Esophagus (tissue), 2 donors: Measurements from ENCODE around the gene BCORL1. TPM values are rescaled to one million over a fixed set of nuclear protein-coding genes. Genes with fewer than 3 reads are reported as not detected.

Experiments used
- H3K27ac ChIP-seq, 2 donors: one replicate each; pipeline ENCODE4 v1.5.1; 2013; ENCODE audit warnings: low read depth in 2 of 2, mild to moderate bottlenecking in 2 of 2, inconsistent platforms in 1 of 2, low read length in 1 of 2, moderate library complexity in 1 of 2
- H3K27me3 ChIP-seq, 2 donors: one replicate each; pipeline ENCODE4 v1.6.1; 2013; ENCODE audit warnings: low read length in 2 of 2, control low read depth in 1 of 2, mild to moderate bottlenecking in 1 of 2; ENCODE audit not compliant: insufficient read depth in 2 of 2, control insufficient read depth in 1 of 2
- H3K36me3 ChIP-seq, 2 donors: one replicate each; pipeline ENCODE4 v1.6.1; 2013; ENCODE audit warnings: low read length in 1 of 2; ENCODE audit not compliant: control insufficient read depth in 2 of 2, insufficient read depth in 2 of 2
- H3K4me1 ChIP-seq, 2 donors: one replicate each; pipeline ENCODE4 v1.6.1; 2013; ENCODE audit warnings: low read length in 1 of 2; ENCODE audit not compliant: control insufficient read depth in 2 of 2, insufficient read depth in 2 of 2
- H3K4me3 ChIP-seq, 2 donors: one replicate each; pipeline ENCODE4 v1.5.1; 2013; ENCODE audit warnings: low read length in 2 of 2, mild to moderate bottlenecking in 2 of 2, low read depth in 1 of 2, moderate library complexity in 1 of 2
- H3K9me3 ChIP-seq, 2 donors: one replicate each; pipeline ENCODE4 v1.6.1; 2013; ENCODE audit warnings: mild to moderate bottlenecking in 2 of 2, low read depth in 1 of 2, low read length in 1 of 2, moderate library complexity in 1 of 2; ENCODE audit not compliant: control insufficient read depth in 2 of 2, insufficient read depth in 1 of 2
- WGBS, 2 donors: extraction: QIAGEN DNeasy Blood & Tissue Kit; methylation state at CpG; one replicate each; pipeline ENCODE4 v1.1.7; 2013; 5-methylcytosine and 5-hydroxymethylcytosine counted together
- polyA plus RNA-seq, 2 donors: library from polyadenylated mRNA; stranded (reverse); fragments of 200-250 nt; gene quantifications; one replicate each; pipeline ENCODE4 v1.2.3, GENCODE V29; 2013
- donor health status: healthy with polysubstance abuse.
- donor health status: Bipolar disorder and iron deficiency.

BCORL1 gene
- polyA plus RNA-seq, 2 donors: 1.0 to 1.7 TPM

DNA sequence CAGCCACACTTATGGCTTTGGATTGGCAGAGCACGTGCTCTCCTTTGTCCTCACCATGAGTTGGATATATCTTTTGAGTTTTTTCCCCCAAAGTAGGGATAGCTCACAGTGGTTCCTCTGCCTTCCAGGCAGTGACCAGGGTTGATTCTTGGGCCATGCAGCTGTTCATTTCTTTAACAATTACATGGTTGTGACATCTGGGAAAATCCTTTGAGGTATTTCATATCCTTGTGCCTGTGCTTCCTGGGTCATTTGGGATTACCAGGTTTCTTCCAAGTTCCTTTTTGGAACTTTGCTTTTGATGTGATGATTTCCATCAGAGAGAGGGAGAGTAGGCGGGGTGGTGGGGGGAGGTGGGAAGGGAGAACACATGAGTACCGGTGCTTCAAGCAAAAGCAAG, 15.6 kb downstream of the BCORL1 start:
- Histone ChIP-seq H3K9me3 (no peaks in the 10 kb centered on the region), H3K27ac (no peak overlapping the region), H3K4me3 (no peak overlapping the region), H3K36me3 (peaks cover 0 to 2% of the 10 kb centered on the region in 2 donors), H3K27me3 (no peaks in the 10 kb centered on the region), H3K4me1 (no peaks in the 10 kb centered on the region)
- WGBS, 2 donors: 73 to 78% methylated on average over 3 of the region's 3 CpGs

DNA sequence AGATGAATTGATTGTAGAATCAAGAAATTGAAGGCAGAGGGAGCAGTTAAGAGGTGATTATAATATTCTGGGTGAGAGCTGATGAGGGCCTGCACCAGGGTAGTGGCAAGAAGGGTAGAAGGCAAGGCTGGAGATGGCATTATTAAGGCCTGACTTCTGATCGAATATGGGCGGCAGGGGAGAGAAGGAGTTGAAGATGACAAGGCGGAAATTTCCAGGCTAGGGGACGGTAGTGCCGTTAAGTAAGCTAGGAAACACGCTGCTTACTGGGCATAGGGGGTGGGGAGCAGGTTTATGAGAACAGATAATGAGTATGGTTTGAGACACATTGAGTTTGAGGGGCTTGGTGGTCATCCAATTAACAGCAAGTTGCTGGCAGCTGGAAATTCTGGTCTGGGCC, 19.5 kb downstream of the BCORL1 start:
- Histone ChIP-seq H3K9me3 (no peaks in the 10 kb centered on the region), H3K27me3 (no peaks in the 10 kb centered on the region), H3K4me3 (no peak overlapping the region), H3K36me3 (peaks cover 0 to 2% of the 10 kb centered on the region in 2 donors), H3K27ac (no peak overlapping the region), H3K4me1 (no peaks in the 10 kb centered on the region)
- WGBS, 2 donors: 81 to 95% methylated on average over 6 of the region's 6 CpGs

DNA sequence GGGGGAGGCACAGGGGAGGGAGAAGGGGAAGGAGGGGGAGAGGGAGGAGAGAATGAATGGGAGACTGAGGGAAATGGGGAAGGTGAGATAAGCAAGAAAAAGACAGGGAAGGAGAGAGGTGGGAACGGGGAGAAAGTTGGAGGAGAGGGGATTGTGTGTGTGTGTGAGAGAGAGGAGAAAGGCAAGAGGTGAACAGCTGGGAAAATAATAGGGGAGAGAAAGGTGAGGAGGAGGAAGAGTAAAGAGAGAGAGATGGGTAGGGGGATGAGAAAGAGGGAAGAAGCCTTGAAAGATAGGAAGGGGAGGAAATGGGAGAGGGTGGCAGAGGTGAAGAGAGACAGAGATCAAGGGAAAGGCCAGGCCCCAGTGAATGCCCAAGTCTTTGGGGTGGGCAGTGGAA, 20.1 kb downstream of the BCORL1 start:
- WGBS, 2 donors: 67 to 78% methylated on average over 1 of the region's 1 CpG
- no peaks in the 10 kb centered on the region for H3K9me3 ChIP-seq

DNA sequence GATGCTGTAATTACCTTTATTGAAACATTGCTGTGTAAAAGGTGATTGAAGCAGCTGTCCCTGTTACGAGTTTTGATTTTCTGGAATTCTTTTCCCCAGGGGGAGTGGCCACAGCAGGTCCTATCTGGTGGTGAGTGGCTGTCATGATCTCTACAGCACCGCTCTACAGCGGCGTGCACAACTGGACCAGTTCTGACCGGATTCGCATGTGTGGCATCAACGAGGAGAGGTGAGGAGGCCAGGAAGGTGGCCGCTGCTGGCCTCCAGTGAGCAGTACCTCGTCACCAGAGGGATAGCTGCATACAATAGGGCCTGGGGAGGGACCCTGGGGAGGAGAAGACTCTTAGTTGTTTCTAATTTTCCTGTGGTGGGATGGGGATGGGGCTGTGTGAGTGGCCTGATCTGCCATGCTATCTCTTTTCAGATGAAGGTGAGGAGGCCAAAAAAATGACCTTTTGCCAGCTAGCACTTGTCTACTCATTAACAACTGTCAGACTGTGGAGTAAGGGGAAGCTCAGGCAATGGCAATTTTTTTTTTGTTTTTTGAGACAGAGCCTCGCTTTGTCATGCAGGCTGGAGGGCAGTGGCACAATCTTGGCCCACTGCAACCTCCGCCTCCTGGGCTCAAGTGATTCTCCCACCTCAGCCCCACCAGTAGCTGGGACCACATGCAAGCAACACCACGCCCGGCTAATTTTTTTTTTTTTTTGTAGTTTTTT, 22.8 kb downstream of the BCORL1 start:
- Histone ChIP-seq H3K36me3 (no peaks in the 10 kb centered on the region), H3K27ac (no peak overlapping the region), H3K9me3 (no peaks in the 10 kb centered on the region), H3K4me1 (no peaks in the 10 kb centered on the region), H3K4me3 (no peak overlapping the region), H3K27me3 (no peaks in the 10 kb centered on the region)
- 85 to 92% methylated on average over 13 of the region's 13 CpGs for WGBS, 2 donors

More for the DNA sequence above, 20.1 kb downstream of the BCORL1 start:
- no peaks in the 10 kb centered on the region for H3K4me1 ChIP-seq
- no peaks in the 10 kb centered on the region for H3K27me3 ChIP-seq
- no peak overlapping the region for H3K4me3 ChIP-seq
- no peak overlapping the region for H3K27ac ChIP-seq
- peaks cover 0 to 2% of the 10 kb centered on the region in 2 donors for H3K36me3 ChIP-seq

DNA sequence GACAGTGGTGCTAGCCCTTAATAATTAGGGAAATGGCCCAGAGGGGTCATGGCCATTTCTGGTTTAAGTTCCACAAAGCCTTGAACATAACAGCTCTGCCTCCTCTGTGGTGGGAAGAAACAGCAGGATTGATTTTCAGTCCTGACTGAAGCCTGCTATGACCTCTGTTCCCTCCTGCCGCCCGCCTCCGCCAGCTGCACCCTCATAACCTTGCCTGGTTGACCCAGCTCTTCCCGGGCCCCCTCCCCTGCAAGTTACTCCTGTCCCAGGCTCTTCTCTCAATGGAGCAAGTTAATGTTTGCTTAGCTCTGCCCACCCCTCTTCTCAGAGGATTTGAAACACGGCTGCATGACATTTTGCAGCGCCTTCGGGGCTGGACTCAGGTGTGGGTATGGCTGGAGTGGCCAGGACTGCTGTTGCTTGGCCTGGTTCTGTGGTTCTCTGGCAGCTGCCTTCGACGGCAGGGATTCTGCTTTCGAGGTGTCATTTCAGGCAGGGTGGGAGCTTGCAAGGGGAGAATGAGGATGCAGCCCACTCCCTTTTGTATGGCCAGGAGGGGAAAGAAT, 27.3 kb downstream of the BCORL1 start:
- Histone ChIP-seq H3K4me3 (no peak overlapping the region), H3K4me1 (no peaks in the 10 kb centered on the region), H3K9me3 (no peaks in the 10 kb centered on the region), H3K27ac (no peak overlapping the region), H3K36me3 (peaks cover 0 to 11% of the 10 kb centered on the region in 2 donors), H3K27me3 (no peaks in the 10 kb centered on the region)
- 81 to 85% methylated on average over 10 of the region's 10 CpGs for WGBS, 2 donors

DNA sequence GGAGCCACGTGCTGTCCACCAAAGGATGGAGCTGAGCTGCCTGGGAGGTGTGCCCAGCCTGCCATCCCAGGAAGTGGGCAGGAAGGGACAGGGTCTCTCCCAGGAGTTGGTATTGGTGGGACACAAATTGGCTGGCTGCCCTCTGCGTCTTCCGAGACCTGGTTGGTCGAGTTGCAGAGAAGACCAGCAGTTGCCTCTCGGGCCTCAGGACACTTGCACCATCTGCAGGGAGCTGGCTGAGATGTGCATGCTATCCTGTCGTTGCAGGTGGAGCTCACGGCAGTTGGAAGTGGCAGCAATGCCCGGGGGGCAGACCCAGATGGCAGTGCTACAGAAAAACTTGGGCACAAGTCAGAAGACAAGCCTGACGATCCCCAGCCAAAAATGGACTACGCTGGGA, 30.2 kb downstream of the BCORL1 start:
- Histone ChIP-seq H3K4me1 (no peaks in the 10 kb centered on the region), H3K36me3 (peaks cover 0 to 14% of the 10 kb centered on the region in 2 donors), H3K9me3 (no peaks in the 10 kb centered on the region), H3K4me3 (no peak overlapping the region), H3K27me3 (no peaks in the 10 kb centered on the region), H3K27ac (no peak overlapping the region)
- WGBS, 2 donors: 72 to 76% methylated on average over 10 of the region's 10 CpGs

DNA sequence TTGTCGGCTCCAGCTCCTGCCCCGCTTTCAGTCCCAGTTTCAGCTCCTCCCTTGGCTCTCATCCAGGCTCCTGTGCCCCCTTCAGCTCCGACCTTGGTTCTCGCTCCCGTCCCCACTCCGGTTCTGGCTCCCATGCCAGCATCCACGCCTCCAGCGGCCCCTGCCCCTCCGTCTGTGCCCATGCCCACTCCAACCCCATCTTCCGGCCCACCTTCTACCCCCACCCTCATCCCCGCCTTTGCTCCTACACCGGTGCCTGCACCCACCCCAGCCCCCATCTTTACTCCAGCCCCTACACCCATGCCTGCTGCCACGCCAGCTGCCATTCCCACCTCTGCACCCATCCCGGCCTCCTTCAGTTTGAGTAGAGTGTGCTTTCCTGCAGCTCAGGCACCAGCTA, 31.2 kb downstream of the BCORL1 start:
- no peak overlapping the region for H3K27ac ChIP-seq
- no peaks in the 10 kb centered on the region for H3K9me3 ChIP-seq
- H3K4me1 ChIP-seq: no peaks in the 10 kb centered on the region
- WGBS, 2 donors: 86 to 92% methylated on average over 14 of the region's 14 CpGs
- H3K36me3 ChIP-seq: peaks cover 0 to 14% of the 10 kb centered on the region in 2 donors
- no peak overlapping the region for H3K4me3 ChIP-seq
- no peaks in the 10 kb centered on the region for H3K27me3 ChIP-seq

DNA sequence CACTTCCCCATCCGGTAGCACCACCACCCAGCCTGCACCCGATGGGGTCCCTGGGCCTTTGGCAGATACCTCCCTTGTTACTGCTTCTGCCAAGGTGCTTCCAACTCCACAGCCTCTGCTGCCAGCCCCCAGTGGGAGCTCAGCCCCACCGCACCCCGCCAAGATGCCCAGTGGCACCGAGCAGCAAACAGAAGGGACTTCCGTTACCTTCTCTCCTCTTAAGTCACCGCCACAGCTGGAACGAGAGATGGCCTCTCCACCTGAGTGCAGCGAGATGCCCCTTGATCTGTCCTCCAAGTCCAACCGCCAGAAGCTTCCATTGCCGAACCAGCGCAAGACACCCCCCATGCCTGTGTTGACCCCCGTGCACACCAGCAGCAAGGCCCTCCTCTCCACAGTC, 31.9 kb downstream of the BCORL1 start:
- 93 to 97% methylated on average over 13 of the region's 13 CpGs for WGBS, 2 donors
- H3K4me3 ChIP-seq: no peak overlapping the region
- peaks cover 0 to 14% of the 10 kb centered on the region in 2 donors for H3K36me3 ChIP-seq
- no peaks in the 10 kb centered on the region for H3K9me3 ChIP-seq
- H3K4me1 ChIP-seq: no peaks in the 10 kb centered on the region
- no peak overlapping the region for H3K27ac ChIP-seq
- H3K27me3 ChIP-seq: no peaks in the 10 kb centered on the region

DNA sequence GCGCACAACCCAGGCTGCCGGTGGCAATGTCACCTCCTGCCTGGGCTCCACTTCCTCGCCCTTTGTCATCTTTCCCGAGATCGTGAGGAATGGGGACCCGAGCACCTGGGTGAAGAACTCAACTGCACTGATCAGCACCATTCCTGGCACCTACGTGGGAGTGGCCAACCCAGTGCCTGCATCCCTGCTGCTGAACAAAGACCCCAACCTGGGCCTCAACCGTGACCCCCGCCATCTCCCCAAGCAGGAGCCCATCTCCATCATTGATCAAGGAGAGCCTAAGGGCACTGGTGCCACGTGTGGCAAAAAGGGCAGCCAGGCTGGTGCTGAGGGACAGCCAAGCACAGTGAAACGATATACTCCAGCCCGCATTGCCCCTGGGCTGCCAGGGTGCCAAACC, 32.3 kb downstream of the BCORL1 start:
- 87 to 94% methylated on average over 12 of the region's 12 CpGs for WGBS, 2 donors
- H3K4me3 ChIP-seq: no peak overlapping the region
- no peaks in the 10 kb centered on the region for H3K4me1 ChIP-seq
- no peaks in the 10 kb centered on the region for H3K27me3 ChIP-seq
- no peak overlapping the region for H3K27ac ChIP-seq
- H3K36me3 ChIP-seq: peaks cover 0 to 14% of the 10 kb centered on the region in 2 donors
- H3K9me3 ChIP-seq: no peaks in the 10 kb centered on the region

DNA sequence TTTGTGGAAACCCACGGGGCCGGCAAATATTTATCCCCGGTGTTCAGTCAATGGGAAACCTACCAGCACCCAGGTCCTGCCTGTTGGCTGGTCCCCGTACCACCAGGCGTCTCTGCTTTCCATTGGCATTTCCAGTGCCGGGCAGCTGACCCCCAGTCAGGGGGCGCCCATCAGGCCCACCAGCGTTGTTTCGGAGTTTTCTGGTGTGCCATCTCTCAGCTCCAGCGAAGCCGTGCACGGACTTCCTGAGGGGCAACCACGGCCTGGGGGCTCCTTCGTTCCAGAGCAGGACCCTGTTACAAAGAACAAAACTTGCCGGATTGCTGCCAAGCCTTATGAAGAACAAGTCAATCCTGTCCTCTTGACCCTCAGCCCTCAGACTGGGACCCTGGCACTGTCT, 32.7 kb downstream of the BCORL1 start:
- 94% methylated on average over 15 of the region's 15 CpGs for WGBS, 2 donors
- Histone ChIP-seq H3K27me3 (no peaks in the 10 kb centered on the region), H3K4me3 (no peak overlapping the region), H3K27ac (no peak overlapping the region), H3K36me3 (peaks cover 0 to 14% of the 10 kb centered on the region in 2 donors), H3K4me1 (no peaks in the 10 kb centered on the region), H3K9me3 (no peaks in the 10 kb centered on the region)
